Measurements from ENCODE around the gene FGL2.
"Not testable (repeated sequence)": the region's sequence is repeated elsewhere in the genome, so short reads cannot be mapped to it uniquely, and the experiment has no call there.

The FGL2 gene
- 1.5 to 14.1 reads per million in 2 donors for total RNA-seq

GRCh38 chr7:77199013-77199966 is at the start of gene FGL2:
FGL2 (minus strand) TSS chr7:77199819; CDS start chr7:77199793, 26 bp downstream.
- no peak for DNase-seq

GRCh38 chr7:77248154-77248553 is 48.5 kb upstream of the FGL2 start:
- no peak for DNase-seq

GRCh38 chr7:77247206-77247850 is 47.7 kb upstream of the FGL2 start:
- no peak for DNase-seq

GRCh38 chr7:77246026-77246640 is 46.5 kb upstream of the FGL2 start:
- no peak for DNase-seq

- DNase-seq: no peak
These were observed 45.6 kb upstream of the FGL2 start for GRCh38 chr7:77245015-77245755.

- no peak for DNase-seq
These were observed 44.8 kb upstream of the FGL2 start for GRCh38 chr7:77244222-77244934.

- DNase-seq: no peak
These were observed 42.9 kb upstream of the FGL2 start for GRCh38 chr7:77242554-77242953.

GRCh38 chr7:77242068-77242467 is 42.4 kb upstream of the FGL2 start:
- no peak for DNase-seq

GRCh38 chr7:77239471-77239870 is 39.9 kb upstream of the FGL2 start:
- no peak for DNase-seq

- no peak for DNase-seq
These were observed 39.1 kb upstream of the FGL2 start for GRCh38 chr7:77238703-77239136.

- no peak for DNase-seq
These were observed 35.7 kb upstream of the FGL2 start for GRCh38 chr7:77235276-77235675.

GRCh38 chr7:77232467-77232866 is 32.8 kb upstream of the FGL2 start:
- DNase-seq: no peak

GRCh38 chr7:77228795-77229194 is 29.2 kb upstream of the FGL2 start:
- not testable (repeated sequence) for DNase-seq

GRCh38 chr7:77226357-77226839 is 26.8 kb upstream of the FGL2 start:
- no peak for DNase-seq

- DNase-seq: no peak
These were observed 23.6 kb upstream of the FGL2 start for GRCh38 chr7:77223261-77223660.

GRCh38 chr7:77222819-77223218 is 23.2 kb upstream of the FGL2 start:
- DNase-seq: no peak

GRCh38 chr7:77222065-77222464 is 22.4 kb upstream of the FGL2 start:
- no peak for DNase-seq

GRCh38 chr7:77219701-77220331 is 20.2 kb upstream of the FGL2 start:
- DNase-seq: not testable (repeated sequence)

GRCh38 chr7:77217474-77218185 is 18.0 kb upstream of the FGL2 start:
- DNase-seq: no peak

- no peak for DNase-seq
These were observed 16.7 kb upstream of the FGL2 start for GRCh38 chr7:77216181-77216845.

Data from activated gamma-delta T cell (primary cell).